Subcutaneous abdominal adipose tissue (tissue), 5 donors: ENCODE results near the gene SHISA8.
A peak's percentile ranks its signal among the peaks of the same experiment; 100 is the strongest.

Source experiments
- H3K27ac ChIP-seq: one replicate; pipeline ENCODE4 v1.7.0; 2013; ENCODE audit warnings: low read depth, mild to moderate bottlenecking, inconsistent platforms, low read length, moderate library complexity
- H3K27me3 ChIP-seq, 5 donors: one replicate each; pipeline ENCODE4 v1.7.0; 2013; ENCODE audit warnings: low read length in 5 of 5, inconsistent platforms in 1 of 5; ENCODE audit not compliant: control insufficient read depth in 5 of 5, insufficient read depth in 4 of 5
- H3K36me3 ChIP-seq, 5 donors: one replicate each; pipeline ENCODE4 v1.7.0; 2013; ENCODE audit warnings: low read length in 5 of 5; ENCODE audit not compliant: control insufficient read depth in 5 of 5, insufficient read depth in 5 of 5
- H3K4me1 ChIP-seq, 5 donors: one replicate each; pipeline ENCODE4 v1.7.0; 2013; ENCODE audit warnings: low read length in 5 of 5, mild to moderate bottlenecking in 3 of 5, moderate library complexity in 1 of 5; ENCODE audit not compliant: control insufficient read depth in 5 of 5, insufficient read depth in 5 of 5
- H3K4me3 ChIP-seq, 5 donors: one replicate each; pipeline ENCODE4 v1.7.0; 2013; ENCODE audit warnings: low read length in 5 of 5, low read depth in 1 of 5
- H3K9ac ChIP-seq, 5 donors: one replicate each; pipeline ENCODE4 v1.7.0; 2013; ENCODE audit warnings: low read length in 5 of 5, mild to moderate bottlenecking in 4 of 5, moderate library complexity in 3 of 5
- H3K9me3 ChIP-seq, 5 donors: one replicate each; pipeline ENCODE4 v1.7.0; 2013; ENCODE audit warnings: low read length in 5 of 5; ENCODE audit not compliant: control insufficient read depth in 5 of 5
- donor health status: healthy.
- donor health status: healthy.
- donor health status: healthy.
- donor health status: healthy.
- donor health status: healthy.

Gene SHISA8

GRCh38 chr22:41922940-41923594, 8.2 kb upstream of the SHISA8 start:
- Histone ChIP-seq H3K27ac (no peak overlapping the region), H3K9me3 (no peaks in the 10 kb centered on the region), H3K4me1 (peaks cover 0 to 36% (median 23%) of the 10 kb centered on the region in 5 donors), H3K4me3 (no peak overlapping the region), H3K9ac (no peak overlapping the region), H3K36me3 (no peaks in the 10 kb centered on the region), H3K27me3 (peaks cover 14 to 29% (median 21%) of the 10 kb centered on the region in 5 donors)

GRCh38 chr22:41922328-41922727, 7.5 kb upstream of the SHISA8 start:
- Histone ChIP-seq H3K9me3 (no peaks in the 10 kb centered on the region), H3K27ac (no peak overlapping the region), H3K4me1 (peaks cover 0 to 42% (median 26%) of the 10 kb centered on the region in 5 donors), H3K9ac (no peak overlapping the region), H3K4me3 (no peak overlapping the region), H3K36me3 (no peaks in the 10 kb centered on the region), H3K27me3 (peaks cover 14 to 32% (median 27%) of the 10 kb centered on the region in 5 donors)

- H3K27ac ChIP-seq: no peak overlapping the region
- H3K4me1 ChIP-seq: peaks cover 0 to 34% (median 23%) of the 10 kb centered on the region in 5 donors
- peak overlapping the region in 4 of 5 donors; percentile 47 to 75 (median 66) for H3K4me3 ChIP-seq
- no peaks in the 10 kb centered on the region for H3K9me3 ChIP-seq
- peak overlapping the region in 1 of 5 donors; percentile 47 for H3K9ac ChIP-seq
- H3K27me3 ChIP-seq: peaks cover 14 to 41% (median 34%) of the 10 kb centered on the region in 5 donors
- H3K36me3 ChIP-seq: no peaks in the 10 kb centered on the region
Observed at GRCh38 chr22:41920271-41920976, 5.5 kb upstream of the SHISA8 start.

DNA sequence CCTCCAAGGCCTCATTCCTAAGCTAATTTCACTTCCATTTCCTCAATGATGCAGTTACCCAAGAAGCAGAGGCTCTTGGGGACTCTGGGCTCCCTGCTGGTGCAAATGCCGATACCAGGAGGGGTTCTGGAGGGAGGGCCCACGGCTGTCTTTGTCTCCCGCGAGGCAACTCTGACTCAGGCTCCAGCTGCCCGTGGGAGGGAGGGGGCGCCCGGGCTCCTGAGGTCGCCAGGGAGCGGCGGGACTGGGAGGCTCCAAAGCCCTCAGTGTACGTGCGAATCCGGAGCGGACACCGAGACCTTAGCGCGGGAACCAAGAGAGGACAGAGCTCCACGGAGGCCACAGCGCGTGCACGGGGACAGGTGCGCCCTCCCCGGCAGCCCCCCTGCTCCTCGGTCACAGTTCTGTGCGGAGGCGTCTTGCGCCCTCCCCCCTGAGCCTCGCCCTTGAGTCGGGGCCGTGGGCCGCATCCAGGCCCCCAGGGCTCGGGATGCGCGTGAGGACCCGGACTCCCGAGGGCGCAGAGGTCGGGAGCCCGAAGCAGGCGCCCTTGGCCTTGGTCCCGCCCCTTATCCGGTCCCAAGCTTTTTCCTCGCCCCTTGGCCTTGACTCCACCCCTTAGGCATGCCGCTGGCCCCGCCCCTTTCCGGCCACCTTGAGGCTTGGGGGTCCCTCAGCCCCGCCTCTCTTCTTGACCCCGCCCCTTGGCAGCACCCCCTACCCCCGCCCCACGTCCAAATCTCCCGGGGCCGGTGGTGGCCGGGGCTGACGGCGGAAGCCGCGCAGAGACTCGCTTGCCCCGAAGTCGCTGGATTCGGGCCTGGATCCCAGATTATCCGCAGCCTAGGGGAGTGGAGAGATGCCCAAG, 4.7 kb upstream of the SHISA8 start:
- no peaks in the 10 kb centered on the region for H3K36me3 ChIP-seq
- H3K9me3 ChIP-seq: no peaks in the 10 kb centered on the region
- peak overlapping the region in 3 of 5 donors; percentile 23 to 69 (median 39) for H3K9ac ChIP-seq
- H3K4me1 ChIP-seq: peaks cover 0 to 41% (median 26%) of the 10 kb centered on the region in 5 donors
- H3K27me3 ChIP-seq: peaks cover 15 to 40% (median 33%) of the 10 kb centered on the region in 5 donors
- peak overlapping the region; percentile 47 to 75 (median 61) for H3K4me3 ChIP-seq
- H3K27ac ChIP-seq: no peak overlapping the region

DNA sequence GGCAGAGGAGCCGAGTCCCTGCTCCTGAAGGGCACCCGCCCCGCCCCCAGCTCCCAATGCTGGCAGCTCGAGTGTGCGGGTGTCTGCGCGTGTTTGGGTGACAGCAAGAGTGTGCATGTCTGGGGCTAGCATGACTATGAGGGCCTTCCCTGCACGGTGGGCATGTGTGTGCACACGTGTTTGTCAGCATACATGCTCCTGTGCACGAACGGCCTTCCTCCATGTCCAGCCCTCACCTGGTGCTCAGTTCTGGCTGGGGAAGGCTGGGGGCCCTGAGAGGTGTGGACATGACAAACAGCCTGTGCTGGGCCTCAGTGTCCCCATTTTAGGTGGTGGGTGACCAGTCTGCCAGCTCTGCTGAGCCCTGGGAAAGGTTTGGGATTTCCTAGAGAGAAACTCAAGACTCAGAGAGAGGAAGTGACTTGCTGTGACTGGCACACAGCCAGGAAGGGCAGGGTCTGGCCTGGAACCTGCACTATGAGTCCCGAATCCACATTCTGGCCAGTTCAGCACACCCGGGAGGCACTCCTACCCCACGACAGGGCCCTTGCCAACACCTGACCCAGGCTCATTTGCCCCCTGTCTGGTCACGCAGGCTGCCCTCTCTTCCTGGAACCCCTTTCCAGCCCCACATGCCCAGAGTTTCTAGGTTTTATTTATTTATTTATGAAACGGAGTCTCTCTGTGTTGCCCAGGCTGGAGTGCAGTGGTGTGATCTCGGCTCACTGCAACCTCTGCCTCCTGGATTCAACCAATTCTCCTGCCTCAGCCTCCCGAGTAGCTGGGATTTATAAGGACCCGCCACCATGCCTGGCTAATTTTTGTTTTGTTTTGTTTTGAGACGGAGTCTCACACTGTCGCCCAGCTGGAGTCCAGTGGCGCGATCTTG, 3.3 kb upstream of the SHISA8 start:
- no peaks in the 10 kb centered on the region for H3K9me3 ChIP-seq
- H3K9ac ChIP-seq: no peak overlapping the region
- peaks cover 21 to 44% (median 37%) of the 10 kb centered on the region in 5 donors for H3K27me3 ChIP-seq
- no peak overlapping the region for H3K27ac ChIP-seq
- H3K4me3 ChIP-seq: no peak overlapping the region
- peaks cover 0 to 42% (median 26%) of the 10 kb centered on the region in 5 donors for H3K4me1 ChIP-seq
- H3K36me3 ChIP-seq: no peaks in the 10 kb centered on the region

DNA sequence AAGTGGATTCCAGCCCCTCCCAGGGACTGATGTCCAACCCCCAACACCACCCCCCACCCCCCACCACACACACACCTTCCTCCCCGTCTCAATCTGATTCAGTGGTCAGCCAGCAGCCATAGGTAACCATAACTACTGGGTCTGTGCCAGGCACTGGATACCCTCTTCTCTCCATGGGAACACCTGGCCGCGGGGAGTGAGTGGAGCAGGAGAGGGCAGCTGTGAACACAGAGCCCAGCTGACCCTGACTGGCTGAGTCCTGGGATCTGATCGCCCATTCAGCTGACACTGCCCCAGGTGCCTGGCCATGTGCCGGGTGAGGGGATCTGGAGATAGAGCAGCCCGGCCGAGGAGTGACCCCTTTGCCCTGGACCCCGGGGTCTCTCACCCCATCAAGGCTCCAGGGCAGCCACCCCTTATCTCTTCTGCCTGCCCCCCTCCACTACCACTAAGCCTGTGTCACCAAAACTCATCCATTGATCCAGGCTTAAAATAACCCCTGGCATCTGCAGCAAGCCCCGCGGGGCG, 2.6 kb upstream of the SHISA8 start:
- Histone ChIP-seq H3K4me3 (no peak overlapping the region), H3K27me3 (peaks cover 28 to 49% (median 40%) of the 10 kb centered on the region in 5 donors), H3K9ac (no peak overlapping the region), H3K4me1 (peaks cover 0 to 42% (median 26%) of the 10 kb centered on the region in 5 donors), H3K27ac (no peak overlapping the region), H3K9me3 (no peaks in the 10 kb centered on the region), H3K36me3 (no peaks in the 10 kb centered on the region)

DNA sequence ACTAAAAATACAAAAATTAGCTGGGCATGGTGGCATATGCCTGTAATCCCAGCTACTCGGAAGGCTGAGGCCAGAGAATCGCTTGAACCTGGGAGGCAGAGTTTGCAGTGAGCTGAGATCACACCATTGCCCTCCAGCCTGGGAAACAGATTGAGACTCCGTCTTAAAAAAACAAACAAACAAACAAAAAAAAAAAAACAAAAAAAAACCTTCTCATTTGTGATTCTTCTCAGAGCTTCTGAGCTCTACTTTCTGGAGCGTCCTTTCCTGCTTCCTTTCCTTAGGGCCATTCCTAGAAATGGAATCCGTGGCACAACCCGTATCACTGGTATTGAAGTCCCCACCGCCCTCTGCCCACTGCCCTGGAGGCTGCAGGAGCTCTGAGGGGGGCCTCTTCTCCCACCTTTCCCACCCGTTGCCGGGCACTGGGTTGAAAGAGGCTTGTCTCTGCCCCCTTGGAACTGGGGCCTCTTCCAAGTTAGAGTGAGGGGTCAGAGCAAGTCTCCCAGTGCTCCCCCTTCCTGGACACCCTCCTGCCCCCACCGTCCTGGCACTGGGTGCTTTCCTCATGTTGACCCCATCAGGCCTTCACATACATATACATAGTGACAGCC, 2.0 kb upstream of the SHISA8 start:
- Histone ChIP-seq H3K9ac (no peak overlapping the region), H3K4me3 (no peak overlapping the region), H3K27me3 (peaks cover 34 to 55% (median 46%) of the 10 kb centered on the region in 5 donors), H3K36me3 (no peaks in the 10 kb centered on the region), H3K27ac (no peak overlapping the region), H3K9me3 (no peaks in the 10 kb centered on the region), H3K4me1 (peaks cover 0 to 42% (median 26%) of the 10 kb centered on the region in 5 donors)

GRCh38 chr22:41915786-41916493, 1.1 kb upstream of the SHISA8 start:
- Histone ChIP-seq H3K36me3 (no peaks in the 10 kb centered on the region), H3K4me1 (peaks cover 0 to 45% (median 30%) of the 10 kb centered on the region in 5 donors), H3K27me3 (peaks cover 40 to 64% (median 54%) of the 10 kb centered on the region in 5 donors), H3K27ac (no peak overlapping the region), H3K9ac (no peak overlapping the region), H3K4me3 (no peak overlapping the region), H3K9me3 (no peaks in the 10 kb centered on the region)
